H9 (cell line): ENCODE data around the gene BCKDHA. TPM values are rescaled to one million over a fixed set of nuclear protein-coding genes. Genes with fewer than 3 reads are reported as not detected.

Experiments
- DNase-seq: peaks from one replicate; pipeline ENCODE4 v3.0.0-alpha.2; 2017
- H2AFZ ChIP-seq: one replicate; pipeline ENCODE4 v1.6.1; 2013; ENCODE audit warnings: mild to moderate bottlenecking, low read length, control low read depth, moderate library complexity
- H2AK5ac ChIP-seq: 2 replicates; pipeline ENCODE4 v1.6.1; 2013; ENCODE audit warnings: low read length, control low read depth, mixed read lengths; ENCODE audit not compliant: insufficient read length
- H2BK120ac ChIP-seq: one replicate; pipeline ENCODE4 v1.6.1; 2013; ENCODE audit warnings: low read depth, mild to moderate bottlenecking, low read length, control low read depth, inconsistent platforms; ENCODE audit not compliant: poor library complexity, severe bottlenecking
- H2BK12ac ChIP-seq: 2 replicates; pipeline ENCODE4 v1.6.1; 2013; ENCODE audit warnings: low read length, control low read depth, mixed read lengths, low read depth; ENCODE audit not compliant: insufficient read length
- H2BK15ac ChIP-seq: 2 replicates; pipeline ENCODE4 v1.6.1; 2013; ENCODE audit warnings: low read depth, low read length, control low read depth
- H2BK20ac ChIP-seq: one replicate; pipeline ENCODE4 v1.6.1; 2013; ENCODE audit warnings: low read depth, mild to moderate bottlenecking, low read length, control low read depth, inconsistent platforms; ENCODE audit not compliant: poor library complexity, severe bottlenecking
- H2BK5ac ChIP-seq: 2 replicates; pipeline ENCODE4 v1.6.1; 2013; ENCODE audit warnings: low read length, control low read depth, mixed read lengths; ENCODE audit not compliant: insufficient read length
- H3K14ac ChIP-seq: 2 replicates; pipeline ENCODE4 v1.6.1; 2013; ENCODE audit warnings: low read length, control low read depth; ENCODE audit not compliant: insufficient read depth
- H3K18ac ChIP-seq: 2 replicates; pipeline ENCODE4 v1.6.1; 2013; ENCODE audit warnings: low read depth, mild to moderate bottlenecking, mixed read lengths, low read length, control low read depth; ENCODE audit not compliant: insufficient read length
- H3K23ac ChIP-seq: 2 replicates; pipeline ENCODE4 v1.6.1; 2013; ENCODE audit warnings: low read length, control low read depth, mixed read lengths, low read depth; ENCODE audit not compliant: insufficient read length
- H3K23me2 ChIP-seq: 2 replicates; pipeline ENCODE4 v1.6.1; 2013; ENCODE audit warnings: low read depth, mild to moderate bottlenecking, mixed read lengths, low read length, control low read depth; ENCODE audit not compliant: insufficient read length, poor library complexity, severe bottlenecking
- H3K27ac ChIP-seq: 2 replicates; pipeline ENCODE4 v1.5.1; 2013; ENCODE audit warnings: low read length, control low read depth, mixed read lengths, low read depth; ENCODE audit not compliant: insufficient read length
- H3K27me3 ChIP-seq: 2 replicates; pipeline ENCODE4 v1.6.1; 2013; ENCODE audit warnings: low read length, control low read depth, inconsistent platforms; ENCODE audit not compliant: insufficient read depth
- H3K4ac ChIP-seq: 2 replicates; pipeline ENCODE4 v1.6.1; 2013; ENCODE audit warnings: low read depth, mild to moderate bottlenecking, control low read depth, inconsistent platforms, low read length, moderate library complexity
- H3K4me1 ChIP-seq: 2 replicates; pipeline ENCODE4 v1.6.1; 2013; ENCODE audit warnings: low read length, control low read depth, inconsistent platforms; ENCODE audit not compliant: insufficient read depth
- H3K4me2 ChIP-seq: 2 replicates; pipeline ENCODE4 v1.6.1; 2013; ENCODE audit warnings: low read length, control low read depth, mixed read lengths; ENCODE audit not compliant: insufficient read length, insufficient read depth
- H3K56ac ChIP-seq: 2 replicates; pipeline ENCODE4 v1.6.1; 2013; ENCODE audit warnings: low read depth, mild to moderate bottlenecking, mixed read lengths, low read length, control low read depth; ENCODE audit not compliant: insufficient read length
- H3K79me1 ChIP-seq: 2 replicates; pipeline ENCODE4 v1.6.1; 2013; ENCODE audit warnings: low read depth, mild to moderate bottlenecking, moderate library complexity, low read length, control low read depth, inconsistent platforms; ENCODE audit not compliant: insufficient read depth, poor library complexity, severe bottlenecking
- H3K79me2 ChIP-seq: 2 replicates; pipeline ENCODE4 v1.6.1; 2013; ENCODE audit warnings: low read length, control low read depth, inconsistent platforms; ENCODE audit not compliant: insufficient read depth
- H3K9ac ChIP-seq: 2 replicates; pipeline ENCODE4 v1.6.1; 2013; ENCODE audit warnings: low read length, control low read depth, mixed read lengths; ENCODE audit not compliant: insufficient read length; ENCODE audit errors: extremely low read depth
- H3K9me3 ChIP-seq: one replicate; pipeline ENCODE4 v1.6.1; 2013; ENCODE audit warnings: low read depth, low read length, inconsistent platforms; ENCODE audit not compliant: control insufficient read depth
- H3T11ph ChIP-seq: one replicate; pipeline ENCODE4 v1.6.1; 2013; ENCODE audit warnings: mild to moderate bottlenecking, low read length, control low read depth, inconsistent platforms
- H4K20me1 ChIP-seq: one replicate; pipeline ENCODE4 v1.6.1; 2013; ENCODE audit not compliant: control insufficient read depth, insufficient read length, insufficient read depth
- H4K5ac ChIP-seq: 2 replicates; pipeline ENCODE4 v1.6.1; 2013; ENCODE audit warnings: low read depth, mild to moderate bottlenecking, mixed read lengths, low read length, control low read depth; ENCODE audit not compliant: insufficient read length
- H4K8ac ChIP-seq: replicated peaks from 2 replicates; pipeline ENCODE4 v1.6.1; 2013; ENCODE audit warnings: low read length, control low read depth, mixed read lengths, low read depth; ENCODE audit not compliant: insufficient read length
- H4K91ac ChIP-seq: 2 replicates; pipeline ENCODE4 v1.6.1; 2013; ENCODE audit warnings: low read depth, mild to moderate bottlenecking, moderate library complexity, mixed read lengths, low read length, control low read depth; ENCODE audit not compliant: insufficient read length
- H3K27ac Mint-ChIP-seq, 3 experiments: 2 replicates in 2 of 3; 3 replicates in 1 of 3; pipeline ENCODE4 v1.8.0; 2020 to 2021; ENCODE audit warnings: mixed read lengths in 3 of 3, mild to moderate bottlenecking in 1 of 3, moderate library complexity in 1 of 3
- H3K27me3 Mint-ChIP-seq: 2 replicates; pipeline ENCODE4 v1.8.0; 2021; ENCODE audit warnings: low read depth, mild to moderate bottlenecking, moderate library complexity, mixed read lengths
- H3K36me3 Mint-ChIP-seq, 3 experiments: 2 replicates in 2 of 3; 3 replicates in 1 of 3; pipeline ENCODE4 v1.8.0; 2020 to 2021; ENCODE audit warnings: low read depth in 3 of 3, mixed read lengths in 3 of 3; ENCODE audit not compliant: insufficient read depth in 1 of 3
- H3K4me1 Mint-ChIP-seq, 2 experiments: 2 replicates each; pipeline ENCODE4 v1.8.0; 2020; ENCODE audit warnings: mixed read lengths in 2 of 2
- H3K4me3 Mint-ChIP-seq, 2 experiments: 2 replicates in 1 of 2; 3 replicates in 1 of 2; pipeline ENCODE4 v1.8.0; 2020 to 2021; ENCODE audit warnings: mild to moderate bottlenecking in 2 of 2, mixed read lengths in 2 of 2, moderate library complexity in 1 of 2
- H3K9me3 Mint-ChIP-seq, 2 experiments: 2 replicates in 1 of 2; 3 replicates in 1 of 2; pipeline ENCODE4 v1.8.0; 2020; ENCODE audit warnings: mild to moderate bottlenecking in 2 of 2, mixed read lengths in 2 of 2, moderate library complexity in 1 of 2
- CTCF ChIP-seq: fragments of 200-600 bp; sonication (generic); conservative IDR thresholded peaks from 3 replicates; pipeline ENCODE4 v1.8.0; 2021; ENCODE audit warnings: antibody characterized with exemption, mild to moderate bottlenecking
- WGBS: extraction: QIAGEN DNeasy Blood & Tissue Kit; methylation state at CpG from one replicate; pipeline ENCODE4 v1.1.7; 2013; ENCODE audit warnings: missing lambda C conversion rate, low lambda C conversion rate, mixed read lengths; ENCODE audit not compliant: insufficient read length; ENCODE audit errors: extremely low coverage; 5-methylcytosine and 5-hydroxymethylcytosine counted together
- total RNA-seq: library from RNA; stranded (reverse); gene quantifications from 2 replicates; pipeline ENCODE4 v1.2.1, GENCODE V29; 2021

BCKDHA gene
- total RNA-seq, 1 experiment from 2014 or later = 21.1 TPM

DNA sequence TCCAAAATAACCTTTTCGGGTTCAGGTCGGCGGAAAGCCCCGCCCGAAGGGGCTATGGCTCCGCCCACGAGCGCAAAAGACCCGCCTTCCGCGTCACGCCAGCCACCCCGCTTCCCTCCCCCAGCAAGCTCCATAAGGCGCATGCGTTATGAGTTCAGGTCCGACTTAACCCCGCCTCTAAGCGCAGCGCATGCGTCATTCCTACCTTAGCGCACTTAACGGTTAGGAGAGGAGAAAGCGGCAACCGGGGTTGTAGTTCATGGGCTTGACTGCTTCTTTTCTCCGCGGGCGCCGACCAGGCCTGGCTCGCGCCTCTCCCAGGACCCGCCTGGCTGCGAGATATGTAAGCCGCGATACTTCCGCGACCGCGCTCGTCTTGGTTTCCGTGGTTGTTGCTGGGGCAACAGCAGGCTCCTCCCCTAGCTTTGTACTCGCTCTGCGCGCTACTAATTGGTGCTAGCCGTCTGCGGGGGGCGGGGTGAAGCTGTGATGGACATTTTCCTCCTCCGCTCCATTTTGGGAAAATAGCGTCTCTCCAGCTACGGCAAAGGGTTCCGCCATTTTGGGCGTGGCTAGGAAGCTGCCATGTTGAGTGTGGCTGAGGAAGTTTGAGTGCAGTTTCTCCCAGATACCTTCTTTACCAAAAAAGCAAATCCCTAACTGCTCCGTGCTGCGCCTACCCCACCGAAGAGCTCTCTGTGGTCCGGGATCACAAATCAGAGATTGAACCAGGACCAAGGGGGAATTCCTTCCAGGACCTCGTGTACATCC lies 33.7 kb upstream of the BCKDHA start, which contains the start of gene B9D2:
TSS of gene B9D2 (minus strand) at position 397 of the 771 bp plus-strand sequence. CDS start 630 bp downstream, outside the sequence.
- no peaks in the 10 kb centered on the region for H3K79me2 ChIP-seq
- no peak within 1 kb of the TSS for H2BK20ac ChIP-seq
- H3K27me3 ChIP-seq = no peaks in the 10 kb centered on the region
- H3K9ac ChIP-seq = peak within 1 kb of the TSS; percentile 79
- H3K14ac ChIP-seq = peak within 1 kb of the TSS; percentile 71
- no peak within 1 kb of the TSS for H2BK5ac ChIP-seq
- H3K23ac ChIP-seq = no peak within 1 kb of the TSS
- no peak for TF ChIP-seq CTCF
- no peaks in the 10 kb centered on the region for H3K9me3 ChIP-seq
- WGBS = no CpG with 5 or more reads among the region's 56 CpGs
- H3K4ac ChIP-seq = no peak within 1 kb of the TSS; the same call in 1 of the 2 replicates
- H3K18ac ChIP-seq = peak within 1 kb of the TSS; percentile 78
- no peak within 1 kb of the TSS for H2BK12ac ChIP-seq
- H4K8ac ChIP-seq = no peak within 1 kb of the TSS
- no peaks in the 10 kb centered on the region for H3K4me1 ChIP-seq
- Mint-ChIP-seq H3K27me3 (no peaks in the 10 kb centered on the region), H3K27ac (peak within 1 kb of the TSS; percentile 98 to 100 (median 100)), H3K4me3 (peak within 1 kb of the TSS; percentile 93 to 94), H3K9me3 (no peaks in the 10 kb centered on the region), H3K36me3 (no peaks in the 10 kb centered on the region; a peak in 1 of 7 replicates), H3K4me1 (peaks cover 2 to 8% of the 10 kb centered on the region in 2 experiments; a peak in 2 of 4 replicates)
- no peaks in the 10 kb centered on the region for H4K20me1 ChIP-seq
- H3K4me2 ChIP-seq = peak within 1 kb of the TSS; percentile 73
- H3K79me1 ChIP-seq = no peaks in the 10 kb centered on the region
- no peak within 1 kb of the TSS for H2AK5ac ChIP-seq
- no peak within 1 kb of the TSS for H3T11ph ChIP-seq
- DNase-seq = peak; percentile 98
- H2BK15ac ChIP-seq = no peak within 1 kb of the TSS
- H3K56ac ChIP-seq = no peak within 1 kb of the TSS
- no peak within 1 kb of the TSS for H4K91ac ChIP-seq
- H3K27ac ChIP-seq = peak within 1 kb of the TSS; percentile 48
- H3K23me2 ChIP-seq = peaks cover 8% of the 10 kb centered on the region
- no peak within 1 kb of the TSS for H4K5ac ChIP-seq
- peak within 1 kb of the TSS; percentile 63 for H2AFZ ChIP-seq
- H2BK120ac ChIP-seq = no peak within 1 kb of the TSS
